Heart left ventricle (tissue), 16 donors: ENCODE data around the gene ZNF536. TPM values are rescaled to one million over a fixed set of nuclear protein-coding genes. Genes with fewer than 3 reads are reported as not detected.
A peak's percentile ranks its signal among the peaks of the same experiment; 100 is the strongest.

Source experiments
- ATAC-seq, 4 donors: fragments of 200-7000 bp; cut with Tn5 transposase; one replicate each; pipeline ENCODE4 v1.9.1; 2020 to 2022; ENCODE audit warnings: moderate library complexity in 4 of 4, mild to moderate bottlenecking in 3 of 4, moderate number of reproducible peaks in 1 of 4
- DNase-seq, 5 donors: peaks; one replicate each; pipeline ENCODE4 v3.0.0-alpha.2; 2020
- H3K27ac ChIP-seq, 12 donors: fragments of 200-600 bp; sonication (generic) in 4 of 12; one replicate each; pipeline versions ENCODE4 v1.5.0 to v1.8.0; 2016 to 2022; ENCODE audit warnings: mild to moderate bottlenecking in 2 of 12
- H3K27me3 ChIP-seq, 9 donors: fragments of 200-600 bp; sonication (generic) in 2 of 9; one replicate each; pipeline versions ENCODE4 v1.5.1 to v1.8.0; 2016 to 2022; ENCODE audit warnings: mild to moderate bottlenecking in 3 of 9
- H3K36me3 ChIP-seq, 9 donors: fragments of 200-600 bp; sonication (generic) in 2 of 9; one replicate each; pipeline versions ENCODE4 v1.5.0 to v1.8.0; 2018 to 2022; ENCODE audit warnings: mild to moderate bottlenecking in 2 of 9
- H3K4me1 ChIP-seq, 12 donors: fragments of 200-600 bp; sonication (generic) in 4 of 12; one replicate each; pipeline versions ENCODE4 v1.5.0 to v1.8.0; 2016 to 2022; ENCODE audit warnings: mild to moderate bottlenecking in 3 of 12
- H3K4me3 ChIP-seq, 12 donors: fragments of 200-600 bp; sonication (generic) in 4 of 12; one replicate each; pipeline versions ENCODE4 v1.5.0 to v1.8.0; 2017 to 2022; ENCODE audit warnings: mild to moderate bottlenecking in 9 of 12, moderate library complexity in 4 of 12
- H3K9me3 ChIP-seq, 12 donors: fragments of 200-600 bp; sonication (generic) in 4 of 12; one replicate each; pipeline versions ENCODE4 v1.5.0 to v1.8.0; 2016 to 2022; ENCODE audit warnings: mild to moderate bottlenecking in 1 of 12
- POLR2A ChIP-seq, 2 donors: fragments of 450-650 bp; IDR thresholded peaks; one replicate each; pipeline ENCODE4 v1.6.1; 2017; ENCODE audit warnings: antibody characterized with exemption in 2 of 2, mild to moderate bottlenecking in 2 of 2, moderate library complexity in 2 of 2
- WGBS, 4 donors: extraction: QIAGEN DNeasy Blood & Tissue Kit in 2 of 4; methylation state at CpG; one replicate each; pipeline versions ENCODE4 v1.1.5 to v1.1.7; 2013 to 2018; 5-methylcytosine and 5-hydroxymethylcytosine counted together
- intact Hi-C, 10 donors: fragments of 100-400 bp; cut with DNase I; formaldehyde crosslinking; loops; one replicate each; pipeline versions ENCODE4 v1.11.1 to v1.14.2; 2022
- polyA plus RNA-seq, 2 donors: library from polyadenylated mRNA; stranded (reverse); fragments of 200-250 nt; gene quantifications; one replicate each; pipeline ENCODE4 v1.2.3, GENCODE V29; 2013
- total RNA-seq, 9 donors: library from RNA; depleted of rRNA in 2 of 9; stranded (reverse); fragments of >200 nt in 2 of 9; fragmentation: NEBNext Ultra II Directional in 3 of 9; extraction: Animal tissue kit (Norgen Biotek cat#: 25700) in 3 of 9; gene quantifications; one replicate each; pipeline versions ENCODE4 v1.1.0 to v1.2.4, GENCODE V29; 2016 to 2023
- TF ChIP-seq, protein P1 (sequence below), 12 donors: fragments of 200-600 bp; sonication (generic) in 4 of 12; IDR thresholded peaks; one replicate each; pipeline versions ENCODE4 v1.5.0 to v1.8.0; 2018 to 2022; ENCODE audit warnings: antibody characterized with exemption in 12 of 12, mild to moderate bottlenecking in 5 of 12
- donor health status: ischemic (EF 13 %, LVEDD 7.1; RV severe dilation, severe dysfunction).
- donor health status: healthy with polysubstance abuse.
- donor health status: DM: no; HTN: yes; CAD: no.
- donor health status: DM: no; HTN: no; CAD: no.
- donor health status: ischemic (EF 25% LVEDD 6.9; RV normal size, moderate dysfunction).
- donor health status: ischemic (EF 25% LVEDD 5.7; RV mildly dilated, moderate dysfunction).
- donor health status: healthy.
- donor health status: DM: yes; HTN: yes; CAD: no.
- donor health status: ischemic (EF 35%, LVEDD 5.7; RV mildly dilated, moderate dysfunction).
- donor health status: nonischemic (EF 11% LVEDD 7.7; RV severe dilation, severe dysfunction).
- donor health status: DM: yes; HTN: yes; CAD: no.
- donor health status: PGD.
- donor health status: ischemic (EF 29% LVEDD 5.4; RV normal size, mild dysfunction).
- donor health status: nonischemic (EF 23%, LVEDD 6.1; RV moderate dilation, normal function).

Gene ZNF536
- total and polyA plus RNA-seq, 11 donors: 0.17 to 10.1 (median 2.0) TPM

DNA sequence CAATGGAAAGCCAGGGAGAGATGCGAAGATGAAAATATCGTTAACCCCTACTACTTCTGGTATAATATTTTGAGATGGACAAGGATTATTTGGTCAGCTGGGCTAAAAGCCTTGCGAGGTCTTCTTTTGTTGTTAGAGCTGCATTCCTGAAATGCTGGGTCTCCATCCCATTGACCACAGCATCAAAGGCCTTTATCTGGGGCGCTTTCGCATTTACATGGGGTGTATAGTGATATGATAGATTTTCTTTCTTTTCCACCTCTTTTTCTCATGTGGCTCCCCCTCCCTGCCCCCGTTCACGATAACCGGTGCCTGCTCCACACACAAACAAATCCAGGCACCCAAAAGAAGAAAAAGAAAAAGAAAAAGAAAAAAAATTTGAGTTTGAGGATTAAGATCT, 77.5 kb downstream of the ZNF536 start:
- TF ChIP-seq, protein P1, sequence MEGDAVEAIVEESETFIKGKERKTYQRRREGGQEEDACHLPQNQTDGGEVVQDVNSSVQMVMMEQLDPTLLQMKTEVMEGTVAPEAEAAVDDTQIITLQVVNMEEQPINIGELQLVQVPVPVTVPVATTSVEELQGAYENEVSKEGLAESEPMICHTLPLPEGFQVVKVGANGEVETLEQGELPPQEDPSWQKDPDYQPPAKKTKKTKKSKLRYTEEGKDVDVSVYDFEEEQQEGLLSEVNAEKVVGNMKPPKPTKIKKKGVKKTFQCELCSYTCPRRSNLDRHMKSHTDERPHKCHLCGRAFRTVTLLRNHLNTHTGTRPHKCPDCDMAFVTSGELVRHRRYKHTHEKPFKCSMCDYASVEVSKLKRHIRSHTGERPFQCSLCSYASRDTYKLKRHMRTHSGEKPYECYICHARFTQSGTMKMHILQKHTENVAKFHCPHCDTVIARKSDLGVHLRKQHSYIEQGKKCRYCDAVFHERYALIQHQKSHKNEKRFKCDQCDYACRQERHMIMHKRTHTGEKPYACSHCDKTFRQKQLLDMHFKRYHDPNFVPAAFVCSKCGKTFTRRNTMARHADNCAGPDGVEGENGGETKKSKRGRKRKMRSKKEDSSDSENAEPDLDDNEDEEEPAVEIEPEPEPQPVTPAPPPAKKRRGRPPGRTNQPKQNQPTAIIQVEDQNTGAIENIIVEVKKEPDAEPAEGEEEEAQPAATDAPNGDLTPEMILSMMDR (IDR thresholded peaks at IDR 0.05): no peak
- TF ChIP-seq POLR2A (IDR thresholded peaks at IDR 0.05): no peak
- DNase-seq (no peak), ATAC-seq (no peak)
- Histone ChIP-seq H3K4me3 (peak overlapping the region in 9 of 12 donors; percentile 19 to 53 (median 31)), H3K36me3 (no peaks in the 10 kb centered on the region), H3K9me3 (no peaks in the 10 kb centered on the region), H3K27ac (peak overlapping the region in 5 of 12 donors; percentile 27 to 49 (median 42)), H3K27me3 (no peaks in the 10 kb centered on the region), H3K4me1 (peaks cover 0 to 10% (median 2%) of the 10 kb centered on the region in 12 donors)
- intact Hi-C loops: no loop called here
- 32 to 40% (median 38%) methylated on average over 8 of the region's 8 CpGs for WGBS, 4 donors

DNA sequence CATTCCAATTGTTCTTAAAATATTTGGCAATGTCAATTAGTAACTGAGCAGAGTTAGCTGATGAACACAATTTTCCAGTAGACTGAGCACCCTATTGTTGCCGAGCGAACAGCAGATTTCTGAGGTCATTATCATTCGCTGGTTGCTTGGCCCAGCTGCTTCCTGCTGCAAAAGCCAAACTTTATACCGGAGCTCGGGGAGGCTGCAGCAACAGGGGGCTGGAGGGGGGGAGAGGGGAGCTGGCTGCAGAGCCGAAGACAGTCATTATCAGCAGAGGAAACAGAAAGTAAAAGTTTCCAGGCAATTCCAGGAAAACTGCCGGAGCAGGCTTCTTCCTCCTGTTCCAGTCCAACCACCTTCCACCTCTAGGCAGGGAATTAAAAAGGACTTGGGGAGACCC, 77.9 kb downstream of the ZNF536 start:
- DNase-seq (peak in 4 of 5 donors; percentile 51 to 66 (median 64)), ATAC-seq (peak; percentile 41 to 94 (median 82))
- TF ChIP-seq, protein P1 (IDR thresholded peaks at IDR 0.05): no peak
- no peak for TF ChIP-seq POLR2A (IDR thresholded peaks at IDR 0.05)
- no peaks in the 10 kb centered on the region for H3K36me3 ChIP-seq
- H3K27me3 ChIP-seq: no peaks in the 10 kb centered on the region
- WGBS, 4 donors: 7 to 11% (median 8%) methylated on average over 7 of the region's 7 CpGs
- H3K4me1 ChIP-seq: peaks cover 0 to 10% (median 2%) of the 10 kb centered on the region in 12 donors
- H3K9me3 ChIP-seq: no peaks in the 10 kb centered on the region
- intact Hi-C loops: no loop called here
- H3K4me3 ChIP-seq: peak overlapping the region in 11 of 12 donors; percentile 1 to 53 (median 30)
- H3K27ac ChIP-seq: peak overlapping the region in 7 of 12 donors; percentile 17 to 67 (median 26)

DNA sequence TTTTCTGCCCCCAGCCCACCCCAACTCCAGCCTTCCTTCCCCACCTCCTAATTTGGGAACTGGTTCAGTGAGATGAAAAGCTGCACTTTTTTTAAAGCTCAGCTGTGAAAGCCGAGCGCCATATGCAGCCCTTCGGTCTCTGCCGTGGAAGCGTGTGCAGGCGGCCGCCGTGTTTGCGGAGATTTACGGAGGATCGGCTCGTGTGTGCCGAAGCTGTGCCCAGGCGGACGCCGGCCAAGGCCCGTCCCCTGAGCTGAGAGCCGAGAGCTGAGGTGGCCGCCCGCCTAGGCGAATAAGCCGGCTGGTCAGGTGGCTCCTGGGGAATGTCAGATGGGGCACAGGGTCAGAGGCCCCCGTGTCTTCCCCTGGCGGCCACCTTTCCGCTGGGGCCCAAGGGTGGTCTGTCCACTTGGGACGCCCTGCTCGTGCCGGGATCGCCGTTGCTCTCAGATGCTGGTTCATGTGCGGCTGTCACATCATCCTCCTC, 78.7 kb downstream of the ZNF536 start:
- H3K4me1 ChIP-seq: peaks cover 0 to 10% (median 2%) of the 10 kb centered on the region in 12 donors
- intact Hi-C loops: no loop called here
- peak overlapping the region in 7 of 12 donors; percentile 17 to 67 (median 26) for H3K27ac ChIP-seq
- no peaks in the 10 kb centered on the region for H3K27me3 ChIP-seq
- H3K36me3 ChIP-seq: no peaks in the 10 kb centered on the region
- ATAC-seq (peak in 2 of 4 donors; percentile 33 to 62), DNase-seq (no peak)
- peak overlapping the region in 10 of 12 donors; percentile 1 to 53 (median 30) for H3K4me3 ChIP-seq
- WGBS, 4 donors: 62 to 73% (median 69%) methylated on average over 22 to 31 of the region's 31 CpGs
- TF ChIP-seq, protein P1 (IDR thresholded peaks at IDR 0.05): no peak
- no peak for TF ChIP-seq POLR2A (IDR thresholded peaks at IDR 0.05)
- H3K9me3 ChIP-seq: no peaks in the 10 kb centered on the region

DNA sequence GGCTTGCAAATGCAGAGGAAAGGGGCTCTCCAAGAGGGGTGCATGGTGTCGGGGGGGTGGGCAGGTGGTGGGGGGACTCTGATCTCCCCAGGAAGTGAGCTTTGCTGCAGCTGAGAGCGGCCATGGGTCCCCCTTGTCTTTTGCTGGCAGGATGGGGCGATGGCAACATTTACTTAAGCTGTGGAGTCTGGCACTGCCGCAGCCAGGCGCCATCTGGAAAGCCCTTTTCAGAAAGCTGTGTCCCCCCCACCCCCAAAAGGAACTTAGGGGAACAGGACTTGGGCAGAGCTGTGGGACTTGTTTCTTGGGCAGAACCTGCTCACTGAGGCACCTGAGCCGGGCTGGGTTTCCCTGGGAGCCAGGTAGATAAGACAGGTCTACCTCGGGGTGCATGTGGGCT, 80.7 kb downstream of the ZNF536 start:
- intact Hi-C loops: no loop called here
- Histone ChIP-seq H3K36me3 (no peaks in the 10 kb centered on the region), H3K4me1 (peaks cover 0 to 10% (median 2%) of the 10 kb centered on the region in 12 donors), H3K27me3 (no peaks in the 10 kb centered on the region), H3K4me3 (no peak overlapping the region), H3K27ac (no peak overlapping the region), H3K9me3 (no peaks in the 10 kb centered on the region)
- DNase-seq: no peak
- 86 to 93% (median 90%) methylated on average over 7 of the region's 7 CpGs for WGBS, 4 donors
- TF ChIP-seq, protein P1 (IDR thresholded peaks at IDR 0.05): no peak
- TF ChIP-seq POLR2A (IDR thresholded peaks at IDR 0.05): no peak
- ATAC-seq: no peak
